HepG2 (cell line): ENCODE results near the gene C22orf15. TPM values are rescaled to one million over a fixed set of nuclear protein-coding genes. Genes with fewer than 3 reads are reported as not detected.

ENCODE experiments used
- CBFB ChIP-seq: sonication (generic); formaldehyde crosslinking; IDR thresholded peaks from 2 replicates; pipeline ENCODE4 v1.4.0; 2020; ENCODE audit warnings: missing genetic modification reagents
- CREB1 ChIP-seq, 2 experiments: fragments of 450-650 bp in 1 of 2; IDR thresholded peaks; 2 replicates each; pipeline ENCODE4 v1.6.1; 2016 to 2017; ENCODE audit warnings: control low read depth in 1 of 2, mild to moderate bottlenecking in 1 of 2, missing compliant biosample characterization in 1 of 2, missing genetic modification characterization in 1 of 2
- HBP1 ChIP-seq: IDR thresholded peaks from 2 replicates; pipeline ENCODE4 v1.6.1; 2016; ENCODE audit warnings: low read depth, control low read depth
- KAT2B ChIP-seq: fragments of 150-350 bp; IDR thresholded peaks from 2 replicates; pipeline ENCODE4 v1.6.1; 2014; ENCODE audit warnings: low read depth, low read length, borderline replicate concordance
- MATR3 ChIP-seq: sonication (generic); formaldehyde crosslinking; IDR thresholded peaks from 2 replicates; pipeline ENCODE4 v1.4.0; 2020; ENCODE audit warnings: missing genetic modification reagents
- MYC ChIP-seq: sonication (generic); formaldehyde crosslinking; IDR thresholded peaks from 2 replicates; pipeline ENCODE4 v1.9.0; 2021; ENCODE audit warnings: missing genetic modification reagents, borderline replicate concordance
- MZF1 ChIP-seq: sonication (generic); formaldehyde crosslinking; IDR thresholded peaks from 2 replicates; pipeline ENCODE4 v1.8.1; 2023; ENCODE audit warnings: mild to moderate bottlenecking, missing genetic modification reagents, borderline replicate concordance
- POLR2A ChIP-seq, 2 experiments: IDR thresholded peaks; 2 replicates each; pipeline ENCODE4 v1.6.1; 2011; ENCODE audit warnings: low read depth in 2 of 2, low read length in 2 of 2, mild to moderate bottlenecking in 1 of 2, moderate library complexity in 1 of 2; ENCODE audit not compliant: insufficient read depth in 1 of 2
- WIZ ChIP-seq: sonication (generic); formaldehyde crosslinking; IDR thresholded peaks from 2 replicates; pipeline ENCODE4 v1.5.1; 2020; ENCODE audit warnings: mild to moderate bottlenecking, missing genetic modification reagents
- ZFP37 ChIP-seq: sonication (generic); formaldehyde crosslinking; IDR thresholded peaks from 2 replicates; pipeline ENCODE4 v1.4.0; 2020; ENCODE audit warnings: missing genetic modification reagents, borderline replicate concordance
- ZHX1 ChIP-seq: sonication (generic); formaldehyde crosslinking; IDR thresholded peaks from 2 replicates; pipeline ENCODE4 v1.8.1; 2022; ENCODE audit warnings: low read depth, mild to moderate bottlenecking, missing genetic modification reagents
- ZNF230 ChIP-seq: sonication (generic); formaldehyde crosslinking; IDR thresholded peaks from 2 replicates; pipeline ENCODE4 v1.4.0; 2020; ENCODE audit warnings: mild to moderate bottlenecking, missing genetic modification reagents
- ZNF383 ChIP-seq: sonication (generic); formaldehyde crosslinking; IDR thresholded peaks from 2 replicates; pipeline ENCODE4 v1.4.0; 2020; ENCODE audit warnings: missing genetic modification reagents, mild to moderate bottlenecking, borderline replicate concordance
- ZNF552 ChIP-seq: sonication (generic); formaldehyde crosslinking; IDR thresholded peaks from 2 replicates; pipeline ENCODE4 v1.9.0; 2022; ENCODE audit warnings: missing genetic modification reagents, mild to moderate bottlenecking, borderline replicate concordance
- ZNF674 ChIP-seq: sonication (generic); formaldehyde crosslinking; IDR thresholded peaks from 2 replicates; pipeline ENCODE4 v1.5.0; 2020; ENCODE audit warnings: low read depth, mild to moderate bottlenecking, missing genetic modification reagents
- ZSCAN30 ChIP-seq: sonication (generic); formaldehyde crosslinking; IDR thresholded peaks from 2 replicates; pipeline ENCODE4 v1.5.0; 2020; ENCODE audit warnings: mild to moderate bottlenecking, missing genetic modification reagents
- polyA plus RNA-seq, 8 experiments: library from polyadenylated mRNA; depleted of rRNA in 3 of 8; stranded (reverse) in 7 of 8; unstranded in 1 of 8; fragments of >200 nt; fragmentation: Illumina TruSeq in 4 of 8; extraction: Trizol in 4 of 8; gene quantifications; 2 replicates each; pipeline versions ENCODE4 v1.2.1 to v1.2.3, GENCODE V29; 2011 to 2016; ENCODE audit warnings: low read depth in 4 of 8, missing spikeins in 1 of 8, mixed read lengths in 1 of 8; ENCODE audit not compliant: insufficient read depth in 1 of 8
- total RNA-seq, 5 experiments: library from RNA; depleted of rRNA; stranded (reverse); fragments of >200 nt; fragmentation: Illumina TruSeq; extraction: Trizol; gene quantifications; 2 replicates each; pipeline ENCODE4 v1.2.3, GENCODE V29; 2016; ENCODE audit warnings: low read depth in 1 of 5
- TF ChIP-seq, protein P1 (sequence below): sonication (generic); formaldehyde crosslinking; IDR thresholded peaks from 2 replicates; pipeline ENCODE4 v1.4.0; 2020; ENCODE audit warnings: missing genetic modification reagents
- TF ChIP-seq, protein P2 (sequence below): sonication (generic); formaldehyde crosslinking; IDR thresholded peaks from 2 replicates; pipeline ENCODE4; 2020; ENCODE audit warnings: missing genetic modification reagents, mild to moderate bottlenecking, borderline replicate concordance
- TF ChIP-seq, protein P3 (sequence below): sonication (generic); formaldehyde crosslinking; IDR thresholded peaks from 2 replicates; pipeline ENCODE4 v1.4.0; 2020; ENCODE audit warnings: missing genetic modification reagents
- TF ChIP-seq, protein P4 (sequence below): sonication (generic); formaldehyde crosslinking; IDR thresholded peaks from 2 replicates; pipeline ENCODE4 v1.4.0; 2020; ENCODE audit warnings: missing genetic modification reagents

Gene C22orf15
- total and polyA plus RNA-seq, 2 of the 13 experiments (the other 11 are each of a cell fraction or from before 2014, with no cell fraction given), result not detected

- TF ChIP-seq HBP1, result no peak
- TF ChIP-seq POLR2A (IDR thresholded peaks at IDR 0.05; ENCODE audit: insufficient read depth in 1 of 2, low read depth in 2 of 2, low read length in 2 of 2), result no peak
- TF ChIP-seq, protein P1, sequence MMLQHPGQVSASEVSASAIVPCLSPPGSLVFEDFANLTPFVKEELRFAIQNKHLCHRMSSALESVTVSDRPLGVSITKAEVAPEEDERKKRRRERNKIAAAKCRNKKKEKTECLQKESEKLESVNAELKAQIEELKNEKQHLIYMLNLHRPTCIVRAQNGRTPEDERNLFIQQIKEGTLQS (CRISPR knock-in tag), result no peak
- no peak for TF ChIP-seq CBFB (CRISPR knock-in tag)
- TF ChIP-seq ZHX1 (CRISPR knock-in tag), result no peak
- no peak for TF ChIP-seq ZNF383 (CRISPR knock-in tag)
- 0 out of 2 replicates have a peak, but pooled peaks have one; percentile 54 for TF ChIP-seq ZSCAN30 (CRISPR knock-in tag)
- TF ChIP-seq, protein P2, sequence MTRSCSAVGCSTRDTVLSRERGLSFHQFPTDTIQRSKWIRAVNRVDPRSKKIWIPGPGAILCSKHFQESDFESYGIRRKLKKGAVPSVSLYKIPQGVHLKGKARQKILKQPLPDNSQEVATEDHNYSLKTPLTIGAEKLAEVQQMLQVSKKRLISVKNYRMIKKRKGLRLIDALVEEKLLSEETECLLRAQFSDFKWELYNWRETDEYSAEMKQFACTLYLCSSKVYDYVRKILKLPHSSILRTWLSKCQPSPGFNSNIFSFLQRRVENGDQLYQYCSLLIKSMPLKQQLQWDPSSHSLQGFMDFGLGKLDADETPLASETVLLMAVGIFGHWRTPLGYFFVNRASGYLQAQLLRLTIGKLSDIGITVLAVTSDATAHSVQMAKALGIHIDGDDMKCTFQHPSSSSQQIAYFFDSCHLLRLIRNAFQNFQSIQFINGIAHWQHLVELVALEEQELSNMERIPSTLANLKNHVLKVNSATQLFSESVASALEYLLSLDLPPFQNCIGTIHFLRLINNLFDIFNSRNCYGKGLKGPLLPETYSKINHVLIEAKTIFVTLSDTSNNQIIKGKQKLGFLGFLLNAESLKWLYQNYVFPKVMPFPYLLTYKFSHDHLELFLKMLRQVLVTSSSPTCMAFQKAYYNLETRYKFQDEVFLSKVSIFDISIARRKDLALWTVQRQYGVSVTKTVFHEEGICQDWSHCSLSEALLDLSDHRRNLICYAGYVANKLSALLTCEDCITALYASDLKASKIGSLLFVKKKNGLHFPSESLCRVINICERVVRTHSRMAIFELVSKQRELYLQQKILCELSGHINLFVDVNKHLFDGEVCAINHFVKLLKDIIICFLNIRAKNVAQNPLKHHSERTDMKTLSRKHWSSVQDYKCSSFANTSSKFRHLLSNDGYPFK, result no peak
- no peak for TF ChIP-seq MATR3 (CRISPR knock-in tag)
- no peak for TF ChIP-seq CREB1 (IDR thresholded peaks at IDR 0.05)
- no peak for TF ChIP-seq CREB1 (CRISPR knock-in tag; IDR thresholded peaks at IDR 0.05)
- TF ChIP-seq ZNF552 (CRISPR knock-in tag), result no peak
- no peak for TF ChIP-seq MYC (CRISPR knock-in tag)
- TF ChIP-seq ZNF230 (CRISPR knock-in tag), result no peak
- TF ChIP-seq, protein P3, sequence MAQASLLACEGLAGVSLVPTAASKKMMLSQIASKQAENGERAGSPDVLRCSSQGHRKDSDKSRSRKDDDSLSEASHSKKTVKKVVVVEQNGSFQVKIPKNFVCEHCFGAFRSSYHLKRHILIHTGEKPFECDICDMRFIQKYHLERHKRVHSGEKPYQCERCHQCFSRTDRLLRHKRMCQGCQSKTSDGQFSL, result no peak
- no peak for TF ChIP-seq KAT2B
- TF ChIP-seq ZFP37 (CRISPR knock-in tag), result no peak
- TF ChIP-seq WIZ (CRISPR knock-in tag), result no peak
- TF ChIP-seq ZNF674, result no peak
- TF ChIP-seq, protein P4, sequence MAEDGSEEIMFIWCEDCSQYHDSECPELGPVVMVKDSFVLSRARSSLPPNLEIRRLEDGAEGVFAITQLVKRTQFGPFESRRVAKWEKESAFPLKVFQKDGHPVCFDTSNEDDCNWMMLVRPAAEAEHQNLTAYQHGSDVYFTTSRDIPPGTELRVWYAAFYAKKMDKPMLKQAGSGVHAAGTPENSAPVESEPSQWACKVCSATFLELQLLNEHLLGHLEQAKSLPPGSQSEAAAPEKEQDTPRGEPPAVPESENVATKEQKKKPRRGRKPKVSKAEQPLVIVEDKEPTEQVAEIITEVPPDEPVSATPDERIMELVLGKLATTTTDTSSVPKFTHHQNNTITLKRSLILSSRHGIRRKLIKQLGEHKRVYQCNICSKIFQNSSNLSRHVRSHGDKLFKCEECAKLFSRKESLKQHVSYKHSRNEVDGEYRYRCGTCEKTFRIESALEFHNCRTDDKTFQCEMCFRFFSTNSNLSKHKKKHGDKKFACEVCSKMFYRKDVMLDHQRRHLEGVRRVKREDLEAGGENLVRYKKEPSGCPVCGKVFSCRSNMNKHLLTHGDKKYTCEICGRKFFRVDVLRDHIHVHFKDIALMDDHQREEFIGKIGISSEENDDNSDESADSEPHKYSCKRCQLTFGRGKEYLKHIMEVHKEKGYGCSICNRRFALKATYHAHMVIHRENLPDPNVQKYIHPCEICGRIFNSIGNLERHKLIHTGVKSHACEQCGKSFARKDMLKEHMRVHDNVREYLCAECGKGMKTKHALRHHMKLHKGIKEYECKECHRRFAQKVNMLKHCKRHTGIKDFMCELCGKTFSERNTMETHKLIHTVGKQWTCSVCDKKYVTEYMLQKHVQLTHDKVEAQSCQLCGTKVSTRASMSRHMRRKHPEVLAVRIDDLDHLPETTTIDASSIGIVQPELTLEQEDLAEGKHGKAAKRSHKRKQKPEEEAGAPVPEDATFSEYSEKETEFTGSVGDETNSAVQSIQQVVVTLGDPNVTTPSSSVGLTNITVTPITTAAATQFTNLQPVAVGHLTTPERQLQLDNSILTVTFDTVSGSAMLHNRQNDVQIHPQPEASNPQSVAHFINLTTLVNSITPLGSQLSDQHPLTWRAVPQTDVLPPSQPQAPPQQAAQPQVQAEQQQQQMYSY (CRISPR knock-in tag), result peak; percentile 59; the same call in 1 of the 2 replicates
- TF ChIP-seq MZF1 (CRISPR knock-in tag), result no peak
Measured at GRCh38 chr22:23787600-23787896, 24.8 kb downstream of the C22orf15 start (continued).
